ENCODE data around the gene WDR48. TPM values are rescaled to one million over a fixed set of nuclear protein-coding genes. Genes with fewer than 3 reads are reported as not detected.

Gene WDR48
- 24.5 TPM for total RNA-seq
- long read RNA-seq, transcript WDR48-201 (19 exons, 3,707 nt) = major isoform, 21 of 34 reads
- long read RNA-seq, partial matches to known transcripts = 6 of 34 reads
- long read RNA-seq, other reads (novel, unspliced or antisense) = 7 of 34 reads

DNA sequence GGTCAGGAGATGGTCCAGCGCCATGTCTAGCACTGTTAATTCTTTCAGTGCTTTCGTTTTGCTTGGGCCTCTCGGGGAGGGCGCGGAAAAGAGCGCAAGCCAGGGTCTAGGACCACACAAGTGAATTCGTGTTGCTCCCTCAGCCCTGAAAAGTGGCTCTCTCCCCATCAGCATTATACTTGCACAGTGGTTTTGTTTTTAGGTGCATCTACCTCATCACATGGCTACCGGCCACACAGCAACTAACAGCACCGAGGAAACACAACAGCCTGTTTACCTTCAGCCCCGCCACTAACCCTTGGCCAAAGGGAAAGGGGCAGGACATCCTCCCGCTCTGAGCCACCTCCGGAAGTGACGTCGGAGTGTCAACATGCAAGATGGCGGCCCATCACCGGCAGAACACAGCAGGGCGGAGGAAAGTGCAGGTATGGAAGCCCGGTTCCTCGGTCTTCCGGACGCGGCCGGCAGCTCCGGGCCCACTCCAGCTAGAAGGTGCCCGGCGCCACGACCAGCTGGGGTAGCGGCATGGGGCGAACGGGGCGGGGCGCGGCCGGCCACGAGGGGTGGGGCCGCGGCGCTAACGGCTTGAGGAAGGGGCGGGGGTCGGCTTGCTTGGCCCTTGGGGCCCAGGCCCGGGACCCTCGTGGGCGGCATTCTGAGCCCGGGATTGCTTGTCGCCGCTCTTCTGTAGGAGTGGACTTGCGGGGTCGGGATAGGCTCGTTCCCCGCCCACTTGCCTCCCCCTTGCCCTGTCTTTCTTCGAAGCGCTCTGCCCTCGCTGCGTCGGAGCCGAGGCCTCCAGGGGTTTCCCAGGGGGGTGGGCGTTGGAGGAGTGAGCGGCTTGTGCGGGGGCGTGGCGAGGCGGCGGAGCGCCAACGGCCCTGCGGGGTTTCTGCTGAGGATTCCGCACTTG, at the start of gene WDR48, which contains the start of gene SCN11A:
Gene WDR48, plus strand, starts transcription at position 368 of the 913 bp plus-strand sequence. Its CDS starts 10 bp downstream, at position 378.
Gene SCN11A, minus strand, starts transcription at position 296 of the 913 bp plus-strand sequence. CDS start 101,582 bp downstream, outside the sequence.
- peak; percentile 98 for DNase-seq (ENCODE audit: low spot score)
- intact Hi-C loops (cut with DNase I) = no loop called here

DNA sequence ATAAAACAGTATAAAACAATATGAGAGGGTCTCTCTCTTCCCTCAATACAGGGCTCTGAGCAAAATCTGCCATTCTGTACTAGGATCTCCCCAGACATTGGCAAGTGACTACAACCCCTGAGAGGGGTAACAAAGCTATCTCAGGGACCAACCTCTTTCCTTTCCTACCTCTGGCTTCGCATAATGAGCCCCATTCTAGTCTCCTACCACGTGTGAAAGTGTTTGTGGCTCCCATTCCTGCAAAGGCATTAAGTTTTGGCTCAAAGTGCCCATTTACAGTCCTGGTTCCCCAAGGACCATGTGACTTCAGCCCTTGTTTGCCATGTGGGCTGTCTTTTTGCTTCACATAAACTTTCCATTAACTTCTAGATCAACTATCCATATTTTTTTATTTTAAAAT, 46.5 kb upstream of the WDR48 start:
- intact Hi-C loops (cut with DNase I) = loop anchor here (10.0 kb wide), 1 partner anchor 480 kb away; no protein-coding TSS in a partner anchor
- DNase-seq (ENCODE audit: low spot score) = no peak

DNA sequence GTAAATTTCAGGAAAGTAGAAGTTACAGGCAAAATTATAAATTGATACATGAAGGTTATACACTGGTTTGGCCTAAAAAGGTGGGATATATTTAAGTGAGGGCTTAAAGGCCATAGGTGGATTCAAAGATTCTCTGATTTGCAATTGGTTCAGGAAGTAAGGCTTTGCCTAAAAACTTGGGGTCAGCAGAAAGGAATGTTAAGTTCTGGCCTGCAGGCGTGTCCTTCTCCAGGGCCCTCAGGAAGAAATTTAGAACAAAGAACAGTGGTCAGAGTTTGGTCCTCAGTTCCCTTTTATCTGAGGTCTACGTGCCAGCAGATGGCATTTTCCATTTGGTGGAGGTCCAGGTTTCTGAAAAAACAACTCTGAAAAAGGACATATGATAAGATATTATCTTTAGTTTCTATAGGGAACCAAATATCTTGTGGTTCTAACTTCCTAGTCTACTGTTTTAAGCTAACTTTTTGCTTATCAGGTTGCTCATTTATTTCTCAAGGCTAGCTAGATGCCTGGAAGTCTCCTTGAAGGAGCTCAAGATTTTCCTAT, 40.6 kb upstream of the WDR48 start:
- intact Hi-C loops (cut with DNase I) = no loop called here
- DNase-seq (ENCODE audit: low spot score) = no peak

DNA sequence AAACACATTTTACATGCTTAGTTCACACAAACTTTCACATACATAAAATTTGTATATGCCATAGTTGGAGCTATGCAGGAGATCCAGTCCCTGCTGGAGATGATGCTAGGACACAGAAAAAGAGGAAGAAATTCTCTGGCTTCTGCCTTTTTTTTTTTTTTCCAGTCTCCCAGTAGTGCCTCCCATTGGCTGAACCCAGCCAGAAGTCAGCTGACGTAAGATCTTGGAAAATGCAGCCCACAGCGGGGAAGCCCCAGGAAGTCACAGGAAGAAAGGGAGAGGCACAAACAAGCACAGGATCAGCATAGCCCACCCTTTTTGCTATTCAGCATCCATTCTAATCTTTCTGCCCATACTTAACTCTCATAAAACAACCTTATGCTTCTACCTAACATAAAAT, 38.5 kb upstream of the WDR48 start:
- intact Hi-C loops (cut with DNase I) = no loop called here

DNA sequence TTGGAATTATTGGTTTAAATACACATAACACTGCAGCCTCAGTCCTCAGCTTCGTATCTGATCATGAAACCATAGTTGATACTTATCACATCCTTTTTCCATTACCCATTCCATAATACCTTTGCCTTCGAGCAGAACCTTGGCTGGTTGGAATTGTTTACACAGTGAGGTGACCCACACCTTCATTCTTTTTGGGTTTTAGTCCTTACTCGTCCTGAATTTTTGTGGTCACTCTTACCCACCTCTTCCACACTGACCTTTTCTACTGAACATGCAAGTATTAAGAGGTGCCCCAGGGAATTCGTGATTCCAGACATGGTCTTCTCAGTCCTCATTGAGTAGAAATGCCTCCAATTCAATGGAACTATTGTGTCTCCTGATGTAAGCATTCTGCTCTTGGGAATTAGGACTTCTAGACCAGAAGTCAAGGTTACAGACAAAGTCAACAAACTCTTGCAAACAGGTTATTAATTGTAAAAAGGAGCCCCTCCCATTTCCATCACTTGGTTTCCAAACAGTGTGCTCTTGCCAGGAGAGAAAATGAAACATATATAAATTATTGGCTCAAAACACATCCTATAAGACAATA, 37.8 kb upstream of the WDR48 start:
- no peak for DNase-seq (ENCODE audit: low spot score)
- intact Hi-C loops (cut with DNase I) = no loop called here

More for the DNA sequence above, 38.5 kb upstream of the WDR48 start:
- DNase-seq (ENCODE audit: low spot score) = no peak

DNA sequence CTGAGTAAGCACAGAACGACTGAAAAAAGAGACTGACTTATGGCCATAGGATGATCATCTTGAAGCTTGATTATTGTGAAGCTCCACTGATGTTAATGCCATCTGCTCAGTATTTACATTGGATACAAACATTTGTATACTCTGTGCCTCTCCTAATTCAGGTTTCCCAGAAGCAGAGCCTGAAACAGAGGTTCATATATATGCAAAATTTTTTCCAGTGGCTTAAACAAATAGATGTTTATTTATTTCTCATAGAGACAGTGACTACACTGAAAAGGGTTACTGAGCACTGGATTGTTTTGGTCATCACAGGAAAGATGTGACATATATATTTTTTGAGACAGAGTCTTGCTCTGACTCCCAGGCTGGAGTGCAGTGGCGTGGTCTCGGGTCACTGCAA, 36.4 kb upstream of the WDR48 start:
- intact Hi-C loops (cut with DNase I) = no loop called here
- no peak for DNase-seq (ENCODE audit: low spot score)

DNA sequence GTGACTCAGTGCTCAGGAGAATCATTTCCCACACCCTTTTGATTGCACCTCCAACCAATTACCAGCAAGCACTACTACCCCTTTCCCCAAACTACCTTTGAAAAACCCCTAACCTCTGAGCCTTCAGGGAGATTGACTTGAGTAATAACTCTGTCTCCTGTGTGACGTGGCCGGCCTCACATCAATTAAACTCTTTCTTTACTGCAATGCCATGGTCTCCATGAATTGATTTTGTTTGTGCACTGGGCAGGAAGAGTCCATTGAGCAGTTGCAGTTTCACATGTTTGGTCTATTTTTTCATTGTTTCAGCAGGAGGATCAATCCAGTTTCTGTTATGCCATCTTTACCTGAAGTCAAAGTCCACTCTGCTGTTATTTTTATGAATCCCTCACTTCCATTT, 32.5 kb upstream of the WDR48 start:
- intact Hi-C loops (cut with DNase I) = no loop called here

DNA sequence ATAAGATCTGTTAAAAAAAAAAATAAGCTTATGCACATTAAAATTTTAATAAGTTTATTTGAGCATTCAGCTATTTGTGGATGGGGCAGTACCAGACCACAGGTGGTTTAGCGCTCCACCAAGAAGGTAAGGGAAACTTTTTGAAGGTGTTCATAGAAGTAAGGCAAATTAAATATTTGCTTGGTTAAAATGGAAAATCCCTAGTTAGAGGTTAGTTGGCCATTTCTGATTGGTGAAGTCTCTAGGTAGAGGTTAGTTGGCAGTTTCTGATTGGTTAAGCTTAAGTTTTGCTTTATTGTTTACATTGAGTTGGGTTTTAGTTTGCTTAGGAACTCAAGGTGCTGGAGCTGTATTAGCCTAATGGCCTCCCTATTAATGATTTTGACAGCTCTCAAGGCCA, 30.8 kb upstream of the WDR48 start:
- DNase-seq (ENCODE audit: low spot score) = no peak
- intact Hi-C loops (cut with DNase I) = no loop called here

More for the DNA sequence above, 32.5 kb upstream of the WDR48 start:
- DNase-seq (ENCODE audit: low spot score) = no peak

DNA sequence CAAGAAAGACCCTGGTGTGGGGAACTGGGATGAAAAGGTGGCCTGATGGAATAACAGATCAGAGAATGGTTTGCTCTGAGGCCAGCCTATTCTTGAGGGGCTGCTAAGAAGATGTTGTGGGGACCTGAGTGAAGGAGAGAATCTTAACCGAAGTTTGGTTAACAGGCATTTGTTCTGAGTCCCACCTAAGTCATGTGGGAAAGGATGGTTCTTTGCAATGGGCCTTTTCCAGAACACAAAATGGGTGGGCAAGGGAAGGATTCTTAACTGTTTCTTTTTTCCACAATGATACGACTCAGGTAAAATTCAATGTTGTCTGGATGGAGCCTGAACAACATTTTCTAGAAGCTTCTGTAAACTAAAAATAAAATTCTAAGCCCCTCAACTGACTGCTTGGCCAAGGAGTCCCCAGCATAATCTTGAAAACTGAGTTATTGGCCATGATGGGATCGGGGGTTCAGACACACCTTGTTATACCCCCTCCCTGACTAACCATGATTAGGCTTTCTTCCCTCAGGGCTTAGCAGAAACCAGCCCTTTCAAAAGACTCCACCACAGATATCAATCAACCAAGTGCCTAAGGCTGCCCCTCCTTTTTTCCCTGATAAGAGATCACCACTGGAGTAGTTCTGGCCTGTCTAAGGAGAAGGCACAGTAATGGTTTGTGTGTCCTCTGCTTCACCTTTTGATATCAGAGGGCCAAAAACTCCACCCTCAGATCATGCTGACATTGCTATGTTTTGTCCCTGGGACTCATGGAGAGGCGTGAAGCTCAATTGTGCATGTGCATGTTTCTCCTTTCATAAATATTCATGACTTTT, 30.1 kb upstream of the WDR48 start:
- no peak for DNase-seq (ENCODE audit: low spot score)
- intact Hi-C loops (cut with DNase I) = no loop called here

DNA sequence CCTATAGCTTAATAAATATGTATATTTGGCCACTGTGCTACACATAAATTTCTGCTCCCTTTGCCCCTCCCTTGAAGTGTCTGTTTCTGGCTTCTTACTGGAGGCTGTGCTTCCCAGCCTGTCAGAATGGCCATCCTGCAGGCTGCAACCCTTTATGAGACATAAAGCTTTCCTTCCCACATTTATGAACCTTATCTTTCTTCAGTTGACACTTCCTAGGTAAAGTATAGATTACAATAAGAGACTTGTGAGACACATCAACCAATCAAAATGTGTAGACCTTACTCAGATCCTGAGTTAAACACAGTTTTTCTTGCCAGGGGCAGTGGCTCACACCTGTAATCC, 29.6 kb upstream of the WDR48 start:
- intact Hi-C loops (cut with DNase I) = no loop called here
- no peak for DNase-seq (ENCODE audit: low spot score)

DNA sequence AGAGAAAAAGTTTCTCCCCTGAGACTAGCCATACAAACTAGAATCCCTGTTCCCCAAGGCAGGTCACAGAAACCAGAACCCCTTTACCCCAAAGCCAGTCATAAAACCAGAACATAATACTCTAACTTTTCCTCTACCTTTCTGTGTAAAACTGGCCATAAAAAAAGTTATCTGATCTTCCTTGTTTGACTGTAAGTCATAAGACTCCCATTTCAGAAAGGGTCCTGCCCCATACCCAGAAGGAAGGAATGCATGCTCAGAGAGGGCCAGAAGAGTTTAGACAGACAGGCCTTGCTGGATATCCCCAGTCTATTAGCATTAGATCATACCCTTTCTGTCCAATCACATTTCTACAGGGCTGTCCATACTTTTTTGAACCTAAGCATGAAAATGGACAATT, 27.3 kb upstream of the WDR48 start:
- DNase-seq (ENCODE audit: low spot score) = no peak
- intact Hi-C loops (cut with DNase I) = no loop called here

DNA sequence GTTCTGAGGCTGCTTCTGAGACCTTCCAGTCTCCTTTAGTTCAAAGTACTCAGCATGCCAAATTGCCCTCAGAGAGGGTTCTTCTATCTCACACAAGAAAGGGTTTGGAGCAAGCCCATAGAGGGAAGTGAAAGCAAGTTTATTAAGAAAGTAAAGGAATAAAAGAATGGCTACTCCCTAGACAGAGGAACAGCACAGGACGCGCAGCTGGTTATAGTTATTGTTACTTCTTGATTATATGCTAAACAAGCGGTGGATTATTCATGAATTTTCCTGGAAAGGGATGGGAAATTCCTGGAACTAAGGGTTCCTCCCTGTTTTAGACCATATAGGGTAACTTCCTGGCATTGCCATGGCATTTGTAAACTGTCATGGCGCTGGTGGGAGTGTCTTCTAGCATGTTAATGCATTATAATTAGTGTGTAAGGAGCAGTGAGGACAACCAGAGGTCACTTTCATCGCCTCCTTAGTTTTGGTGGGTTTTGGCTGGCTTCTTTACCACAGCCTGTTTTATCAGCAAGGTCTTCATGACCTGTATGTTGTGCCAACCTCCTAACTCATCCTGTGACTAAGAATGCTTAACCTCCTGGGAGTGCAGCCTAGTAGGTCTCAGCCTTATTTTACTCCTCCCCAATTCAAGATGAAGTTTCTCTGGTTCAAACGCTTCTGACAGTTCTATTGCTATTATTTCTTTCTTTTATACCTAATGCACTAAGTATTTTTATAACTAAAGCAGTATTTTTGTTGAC, 26.4 kb upstream of the WDR48 start:
- intact Hi-C loops (cut with DNase I) = no loop called here
- DNase-seq (ENCODE audit: low spot score) = no peak

DNA sequence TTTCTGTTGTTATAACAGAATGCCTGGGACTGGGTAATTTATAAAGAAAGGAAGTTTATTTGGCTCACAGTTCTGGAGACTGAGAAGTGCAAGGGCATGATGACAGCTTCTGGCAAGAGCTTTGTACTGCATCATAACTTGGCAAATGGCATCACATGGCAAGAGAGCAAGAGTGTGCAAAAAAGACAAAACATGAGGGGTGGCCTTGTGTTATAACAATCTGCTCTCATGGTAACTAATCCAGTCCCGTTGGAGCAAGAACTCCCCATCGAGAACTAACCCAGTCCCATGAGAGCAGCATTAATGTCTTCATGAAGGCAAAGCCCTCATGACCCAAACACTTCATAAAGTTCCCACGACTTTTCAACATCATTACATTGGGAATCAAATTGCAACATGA, 23.3 kb upstream of the WDR48 start:
- no peak for DNase-seq (ENCODE audit: low spot score)
- intact Hi-C loops (cut with DNase I) = no loop called here

DNA sequence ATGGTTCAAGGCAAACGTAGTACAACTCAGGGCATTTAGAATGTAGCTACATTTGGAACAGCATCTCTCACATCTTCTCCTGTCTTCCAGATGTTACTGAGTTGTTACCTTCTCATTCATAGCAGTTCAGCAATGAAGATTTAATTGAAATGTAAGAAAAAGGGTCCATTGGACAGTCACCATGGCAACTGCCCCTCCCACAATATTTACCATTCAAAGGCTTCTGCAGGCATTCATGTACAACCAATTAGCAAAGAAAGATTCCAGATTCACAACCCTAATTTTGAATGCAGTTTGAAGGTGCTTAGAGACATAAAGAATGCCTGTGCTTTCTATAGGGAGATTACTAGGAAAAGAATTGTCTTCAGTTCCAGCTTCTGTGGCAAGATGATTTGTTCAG, 22.3 kb upstream of the WDR48 start:
- intact Hi-C loops (cut with DNase I) = no loop called here
- no peak for DNase-seq (ENCODE audit: low spot score)

DNA sequence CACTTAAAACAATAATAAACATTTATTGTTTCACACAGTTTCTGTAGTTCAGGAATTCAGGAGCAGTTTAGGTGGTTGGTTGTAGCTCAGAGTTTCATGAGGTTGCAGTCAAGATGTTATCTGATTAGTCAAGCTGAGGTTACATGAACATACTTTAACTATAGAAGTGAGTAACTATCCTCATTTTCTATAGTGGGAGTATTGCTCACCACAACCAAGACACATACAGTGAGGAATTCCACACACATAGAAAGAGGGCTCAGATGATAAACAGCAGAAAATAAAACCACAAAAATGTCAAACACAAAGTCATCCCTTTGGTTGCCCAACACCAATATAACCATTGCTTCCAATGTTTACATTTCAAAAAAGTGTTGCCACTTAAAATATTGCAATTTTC, 13.7 kb upstream of the WDR48 start:
- intact Hi-C loops (cut with DNase I) = no loop called here
- no peak for DNase-seq (ENCODE audit: low spot score)

DNA sequence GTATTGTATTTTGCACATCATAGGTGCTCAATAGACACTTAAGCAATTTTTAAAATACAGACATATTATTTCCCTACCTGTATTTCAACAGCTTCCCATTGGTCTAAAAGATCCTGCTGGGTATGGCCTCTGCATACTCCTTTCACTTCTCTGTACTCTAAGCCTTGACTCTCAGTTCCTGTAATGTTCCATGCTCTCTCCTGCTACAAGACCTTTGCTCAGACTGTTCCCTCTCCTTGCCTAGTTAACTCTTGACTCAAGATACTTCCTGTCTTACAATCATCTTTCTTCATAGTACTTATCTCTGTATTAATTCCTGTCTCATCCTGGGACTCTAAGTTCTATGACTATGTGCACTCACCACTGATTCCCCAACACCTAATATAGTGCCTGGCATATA, 1.8 kb upstream of the WDR48 start:
- no peak for DNase-seq (ENCODE audit: low spot score)
- intact Hi-C loops (cut with DNase I) = no loop called here

DNA sequence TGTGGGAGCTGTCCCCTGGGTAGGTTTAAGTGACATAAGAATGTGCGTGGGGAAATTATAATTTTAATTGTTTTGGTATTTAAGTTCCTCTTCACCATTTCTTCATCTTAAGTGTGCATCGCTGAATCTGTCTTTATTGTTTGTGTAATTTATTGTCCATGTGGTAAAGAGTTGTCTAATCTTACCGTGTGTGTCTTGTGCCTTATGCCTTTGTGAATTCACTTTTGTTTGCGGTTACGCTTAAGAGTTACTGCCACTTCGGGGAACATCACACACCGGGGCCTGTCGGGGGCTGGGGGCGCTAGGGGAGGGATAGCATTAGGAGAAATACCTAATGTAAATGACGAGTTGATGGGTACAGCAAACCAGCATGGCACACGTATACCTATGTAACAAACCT, 767 bp downstream of the WDR48 start:
- intact Hi-C loops (cut with DNase I) = no loop called here
- DNase-seq (ENCODE audit: low spot score) = no peak

DNA sequence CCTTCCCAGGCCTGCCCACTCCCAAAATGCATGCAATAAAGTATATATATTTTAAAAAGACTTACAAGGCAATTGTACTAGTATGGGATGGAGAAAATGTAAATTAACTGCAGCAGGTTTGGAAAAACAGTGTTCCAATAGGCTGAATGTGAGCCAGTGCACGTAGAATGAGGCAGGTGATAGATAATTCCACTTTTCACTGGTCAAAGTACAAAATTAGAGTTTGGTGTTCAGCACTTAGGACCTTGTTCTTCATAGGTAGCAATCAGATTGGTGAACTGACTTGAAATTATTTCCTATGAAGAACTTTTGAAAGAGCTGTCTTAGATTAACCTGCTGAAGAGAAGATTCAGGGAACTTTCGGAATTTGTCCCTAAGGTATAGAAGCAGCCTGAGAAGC, 1.9 kb downstream of the WDR48 start:
- intact Hi-C loops (cut with DNase I) = no loop called here
- no peak for DNase-seq (ENCODE audit: low spot score)

DNA sequence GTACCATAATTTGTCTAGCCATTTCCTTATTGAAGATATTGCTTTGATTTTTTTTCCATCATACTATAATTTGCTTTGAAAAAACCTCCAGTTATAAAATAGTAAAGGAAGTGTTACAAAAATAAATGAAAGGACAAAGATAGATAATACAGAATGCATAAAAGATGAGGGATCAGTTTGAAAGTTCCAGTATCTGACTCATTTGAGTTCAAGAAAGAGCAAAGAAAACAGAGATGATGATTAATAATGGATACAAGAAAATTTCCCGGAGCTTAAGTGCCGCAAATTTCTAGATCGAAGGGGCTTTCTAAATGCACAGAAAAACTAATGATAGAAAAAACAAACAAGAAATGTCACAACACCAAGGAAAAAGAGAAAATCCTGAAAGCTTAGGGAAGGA, 4.3 kb downstream of the WDR48 start:
- no peak for DNase-seq (ENCODE audit: low spot score)
- intact Hi-C loops (cut with DNase I) = no loop called here
